ENCODE measurements around the gene THSD4.

The THSD4 gene

GRCh38 chr15:71098920-71099319, 16.4 kb upstream of the THSD4 start:
- DNase-seq, result no peak

DNA sequence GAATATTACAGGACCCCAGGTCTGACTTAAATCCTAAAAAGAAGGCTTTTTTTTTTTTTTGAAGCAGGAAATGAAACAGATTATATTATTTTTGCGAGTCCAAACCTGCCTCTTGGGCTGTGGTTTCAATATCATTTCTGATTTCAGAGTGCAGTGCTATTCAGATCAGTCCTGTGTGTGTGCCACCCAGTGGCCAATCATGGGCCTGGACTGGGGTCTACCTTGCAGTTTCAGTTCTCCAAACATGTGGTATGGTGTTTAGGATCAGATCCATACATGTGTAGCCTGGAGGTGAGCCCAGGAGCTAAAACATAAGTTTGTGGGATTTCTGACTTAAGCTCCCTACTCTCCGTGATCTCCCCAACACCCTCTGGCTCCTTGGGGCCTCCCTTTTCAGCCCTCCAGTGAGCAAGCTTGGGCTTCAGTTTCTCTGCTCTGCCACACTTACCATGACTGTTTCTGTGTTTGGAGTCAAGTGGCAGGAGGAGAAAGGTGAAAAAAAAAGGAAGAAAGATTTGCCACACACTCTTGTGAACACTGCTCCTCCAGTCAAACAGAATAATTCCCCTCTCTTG, 12.1 kb upstream of the THSD4 start:
- no peak for DNase-seq

GRCh38 chr15:71104636-71105035, 10.6 kb upstream of the THSD4 start:
- DNase-seq, result no peak

GRCh38 chr15:71105444-71105843, 9.8 kb upstream of the THSD4 start:
- no peak for DNase-seq

GRCh38 chr15:71106802-71107500, 8.3 kb upstream of the THSD4 start:
- no peak for DNase-seq

DNA sequence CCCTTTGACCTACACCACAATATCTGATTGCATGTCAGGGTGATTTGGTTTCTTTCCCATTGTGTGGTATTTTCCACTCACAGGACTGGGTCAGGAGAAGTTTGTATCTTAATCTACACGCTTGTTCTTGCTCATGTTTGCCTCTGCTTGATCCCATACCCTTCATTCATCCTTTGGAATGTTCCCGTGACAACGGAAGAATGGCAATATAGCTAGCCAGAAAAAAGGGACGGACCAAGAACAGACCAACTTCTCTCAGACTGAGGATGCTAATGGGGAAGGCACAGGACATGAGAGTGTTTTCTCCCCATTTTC, 7.8 kb upstream of the THSD4 start:
- DNase-seq, result no peak

DNA sequence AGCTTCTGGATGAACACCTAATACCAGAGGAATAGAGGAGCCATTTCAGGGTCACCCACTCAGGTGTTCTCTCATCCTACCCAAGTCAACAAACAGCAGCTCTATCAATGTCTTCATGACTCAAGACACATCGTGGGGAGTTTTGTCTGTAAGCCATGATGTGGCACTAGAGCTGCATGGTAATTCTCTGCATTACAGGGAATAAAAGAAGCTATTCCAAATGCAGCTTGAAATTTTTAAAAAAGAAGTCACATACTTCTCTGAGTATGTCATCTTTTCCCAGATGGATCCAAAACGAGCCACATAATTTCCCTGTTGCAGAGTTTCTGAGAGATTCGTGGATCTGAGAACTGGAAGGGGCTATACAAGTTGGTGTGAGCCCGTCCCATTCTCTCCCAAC, 6.1 kb upstream of the THSD4 start:
- DNase-seq, result no peak

DNA sequence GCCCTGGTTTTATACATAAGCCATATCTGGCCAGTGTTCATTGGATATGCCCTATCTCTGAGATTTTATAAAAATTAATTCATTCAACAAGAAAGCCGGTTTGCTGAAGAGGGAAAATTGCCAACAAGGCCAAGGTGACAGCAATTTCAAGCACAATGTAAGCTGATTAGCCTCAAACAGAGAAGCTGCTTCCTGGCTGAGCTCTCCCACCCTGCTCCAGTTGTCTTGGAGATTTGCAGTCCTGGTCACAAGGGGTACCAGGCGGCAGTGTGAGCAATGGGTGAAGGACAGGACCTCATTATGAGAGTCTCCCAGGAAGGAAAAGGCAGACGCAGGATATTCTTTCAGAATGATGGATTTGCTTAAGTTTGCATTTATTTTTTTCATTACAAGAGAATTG, 5.4 kb upstream of the THSD4 start:
- no peak for DNase-seq

DNA sequence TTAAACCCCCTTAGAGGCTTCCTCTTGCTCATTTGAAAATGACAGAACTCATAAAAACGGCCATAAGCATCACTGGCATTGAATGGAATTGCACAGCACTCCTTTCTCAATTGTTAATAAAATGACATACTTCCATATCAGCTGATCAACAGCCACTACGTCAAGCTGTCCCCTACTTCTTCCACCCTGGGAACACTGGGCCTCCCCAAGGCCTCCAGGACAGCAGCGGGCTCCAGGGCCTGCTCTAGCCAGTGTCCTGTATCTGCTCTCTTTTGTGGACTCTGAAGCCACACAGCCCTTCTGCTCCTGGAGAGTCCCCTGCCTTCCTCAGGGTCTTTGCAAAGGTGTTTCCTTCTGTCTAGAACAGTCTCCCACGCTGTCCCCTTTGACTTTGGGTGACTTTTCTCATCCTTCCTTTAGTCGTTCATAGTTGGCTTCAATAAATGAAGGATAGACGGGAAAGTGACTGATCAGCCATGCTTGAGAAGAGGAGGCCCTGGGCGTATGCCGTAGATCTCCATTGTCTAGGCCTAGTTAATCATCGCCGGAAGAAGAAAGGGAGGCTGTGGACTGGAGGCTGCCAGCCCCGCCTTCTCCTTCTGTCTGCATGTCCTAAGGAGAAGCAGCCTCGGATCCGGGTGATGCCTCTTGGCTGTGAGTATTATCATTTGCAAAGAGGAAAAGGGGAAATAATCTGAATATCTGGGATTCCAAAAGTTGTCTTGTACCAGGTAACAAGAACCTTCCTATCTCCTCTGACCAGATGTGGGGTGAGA, 4.7 kb upstream of the THSD4 start:
- DNase-seq, result no peak

DNA sequence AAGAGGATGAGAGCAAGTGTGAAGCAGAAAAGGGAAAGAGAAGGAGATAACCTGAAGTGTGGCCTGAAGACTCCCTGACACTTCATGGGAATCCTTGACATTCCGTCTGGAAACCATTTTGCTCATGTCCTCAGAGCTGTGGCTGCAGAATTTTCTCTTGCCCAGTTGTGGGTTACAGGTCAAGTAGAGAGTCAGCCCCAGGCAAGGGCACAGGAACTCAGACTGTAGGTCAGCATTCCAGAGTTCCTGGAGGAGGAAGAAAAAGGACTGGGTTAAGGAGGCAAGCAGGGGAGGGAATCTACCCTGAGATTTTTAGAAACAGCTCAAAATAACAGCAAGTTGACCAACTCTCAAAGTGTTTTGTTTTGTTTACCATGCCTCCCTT, 4.1 kb upstream of the THSD4 start:
- DNase-seq, result no peak

GRCh38 chr15:71111950-71112349, 3.3 kb upstream of the THSD4 start:
- DNase-seq, result no peak

GRCh38 chr15:71112429-71112828, 2.8 kb upstream of the THSD4 start:
- DNase-seq, result no peak

- no peak for DNase-seq
Measured at GRCh38 chr15:71114066-71114680, 1.1 kb upstream of the THSD4 start.

DNA sequence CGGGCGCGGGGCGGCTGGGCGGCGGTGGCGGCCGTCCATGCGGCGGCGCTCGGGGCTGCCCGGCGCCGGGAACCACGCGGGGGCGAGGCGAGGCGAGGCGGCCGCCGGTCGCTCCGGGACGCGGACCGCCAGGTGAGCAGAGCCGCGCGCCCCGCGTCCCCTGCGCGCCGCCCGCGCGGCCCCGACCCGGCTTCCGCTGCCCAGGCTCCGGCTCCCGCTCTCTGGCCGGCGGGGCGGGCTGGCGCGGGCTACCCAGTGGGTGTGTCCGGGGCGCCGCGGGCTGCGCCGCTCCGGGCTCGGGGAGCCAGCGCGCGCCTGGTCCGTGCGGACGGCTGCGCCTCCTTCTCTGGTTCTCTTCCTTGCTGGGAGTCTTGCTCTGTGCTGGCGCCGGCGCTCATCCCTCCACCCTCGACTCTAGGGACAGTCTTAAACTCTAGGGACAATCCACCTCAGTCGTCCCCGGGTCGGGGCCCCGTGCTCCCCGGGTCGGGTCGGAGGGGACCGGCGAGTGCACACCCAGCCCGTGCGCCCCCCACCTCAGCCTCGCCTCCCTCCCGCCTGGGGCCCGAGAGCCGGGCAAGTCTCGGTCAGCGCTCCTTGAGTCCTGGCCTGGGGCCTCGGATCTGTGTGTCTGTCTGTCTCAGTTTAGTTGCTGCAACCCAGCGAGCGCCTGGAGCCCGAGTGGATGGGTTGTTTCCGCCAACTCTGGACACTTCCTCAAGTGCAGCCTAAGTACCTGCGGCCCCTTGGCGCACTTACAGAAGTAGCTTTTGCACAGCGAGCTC, 488 bp downstream of the THSD4 start:
- no peak for DNase-seq

DNA sequence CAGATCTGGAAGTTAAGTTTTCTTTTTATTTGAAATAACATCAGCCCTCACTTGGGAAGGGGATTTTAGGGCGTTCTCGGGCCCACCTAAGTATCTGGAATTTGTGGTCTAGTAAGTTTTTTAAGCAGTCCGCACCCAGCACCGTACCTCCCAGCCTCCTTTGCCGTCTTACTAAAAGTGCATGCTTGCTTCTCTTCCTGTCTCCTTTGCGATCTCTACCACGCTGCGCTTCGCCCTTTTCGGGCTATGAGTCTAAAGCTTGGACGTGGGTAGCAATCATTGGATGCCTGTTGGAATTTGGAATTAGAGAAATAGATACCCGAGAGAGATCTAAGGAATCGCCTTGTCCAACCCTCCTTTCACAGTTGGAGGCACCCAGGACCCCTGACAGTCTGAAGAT, 1.1 kb downstream of the THSD4 start:
- DNase-seq, result no peak

- DNase-seq, result no peak
Measured at GRCh38 chr15:71116942-71117341, 1.7 kb downstream of the THSD4 start.

DNA sequence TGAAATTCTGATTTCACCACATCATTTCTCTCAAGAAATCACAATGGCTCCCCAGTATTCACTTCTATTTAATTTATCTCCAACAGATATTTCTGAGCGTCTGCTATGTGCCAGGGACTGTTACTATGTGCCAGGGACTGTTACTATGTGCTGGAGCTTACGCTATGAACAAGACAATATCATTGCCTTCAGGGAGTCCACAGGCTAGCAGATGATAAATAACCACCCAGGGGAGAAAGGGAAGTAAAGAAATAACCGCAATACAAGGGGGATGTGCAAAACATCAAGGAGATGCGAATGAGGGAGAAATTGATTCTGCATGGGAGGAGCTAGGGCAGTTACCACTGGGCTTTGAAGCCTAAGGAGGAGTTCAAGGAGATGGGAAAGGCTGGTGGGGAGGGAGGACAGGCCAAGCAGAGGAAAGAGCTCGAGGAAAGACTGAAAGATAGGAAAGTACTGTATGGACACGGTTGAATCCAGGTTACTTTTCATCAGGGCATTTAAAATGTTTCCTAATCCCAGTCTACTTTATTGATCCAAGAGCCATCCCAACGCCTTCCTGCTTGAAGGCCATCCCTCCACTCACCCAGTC, 2.5 kb downstream of the THSD4 start:
- no peak for DNase-seq

GRCh38 chr15:71118345-71118744, 3.1 kb downstream of the THSD4 start:
- DNase-seq, result no peak

- DNase-seq, result no peak
Measured at GRCh38 chr15:71118881-71119632, 3.8 kb downstream of the THSD4 start.

DNA sequence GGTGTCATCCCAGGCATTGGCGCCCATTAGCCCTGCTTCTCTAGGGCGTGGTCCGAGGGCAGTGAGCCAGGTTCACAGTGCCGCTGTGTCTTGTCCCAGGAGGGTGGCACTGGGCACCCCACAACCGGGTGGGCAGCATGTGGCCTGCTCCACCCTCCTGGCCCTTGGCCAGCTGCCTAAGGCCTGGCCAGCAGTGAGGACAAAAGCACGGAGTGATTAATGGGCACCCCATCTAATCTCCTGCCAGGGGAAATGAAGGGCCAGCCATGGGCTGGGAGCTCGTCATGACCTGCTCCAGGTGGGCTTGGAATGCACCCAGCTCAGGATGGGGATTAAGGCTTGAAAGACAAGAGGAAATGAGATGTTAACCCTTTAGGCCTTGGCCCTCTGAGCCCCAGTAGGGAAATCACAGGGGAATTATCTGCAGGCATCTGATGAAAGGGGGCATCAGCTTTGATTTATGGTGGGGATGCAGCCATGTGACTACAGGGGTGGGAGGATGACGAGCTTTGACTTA, 5.2 kb downstream of the THSD4 start:
- no peak for DNase-seq

DNA sequence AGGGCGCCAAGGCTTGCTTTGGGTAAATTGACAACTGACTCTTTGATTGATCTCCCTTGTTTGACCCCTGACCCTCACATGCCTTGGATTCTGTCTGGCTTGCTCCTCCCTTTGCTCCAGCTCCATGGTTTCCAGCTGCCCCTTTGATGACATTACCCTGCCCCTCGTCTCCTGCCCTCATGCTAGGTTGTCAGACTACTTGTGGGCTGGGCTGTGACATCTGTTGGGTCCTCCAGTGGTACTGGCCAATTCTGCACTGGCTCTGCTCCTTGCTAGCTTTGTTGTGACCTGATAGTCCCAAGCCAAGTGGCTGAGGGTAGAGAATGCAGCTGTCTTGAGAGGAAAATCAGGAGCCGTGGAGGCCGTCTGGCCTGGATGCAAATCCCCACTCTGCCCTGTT, 6.2 kb downstream of the THSD4 start:
- no peak for DNase-seq
